HG03280 (cell line): Measurements from ENCODE around the gene ETNPPL.

Source experiments
- ATAC-seq: cut with Tn5 transposase; IDR thresholded peaks from one replicate; pipeline ENCODE4 v1.9.1; 2021; ENCODE audit warnings: mild to moderate bottlenecking, moderate library complexity; ENCODE audit not compliant: unreplicated experiment

Gene ETNPPL

GRCh38 chr4:108700081-108700757, 62.6 kb downstream of the ETNPPL start:
- ATAC-seq = no peak

GRCh38 chr4:108696160-108696559, 66.7 kb downstream of the ETNPPL start:
- no peak for ATAC-seq

GRCh38 chr4:108695062-108695461, 67.8 kb downstream of the ETNPPL start:
- no peak for ATAC-seq

- ATAC-seq = no peak
Measured at GRCh38 chr4:108694423-108694822, 68.4 kb downstream of the ETNPPL start.

GRCh38 chr4:108693819-108694218, 69.0 kb downstream of the ETNPPL start:
- ATAC-seq = no peak

GRCh38 chr4:108693211-108693610, 69.6 kb downstream of the ETNPPL start:
- ATAC-seq = no peak
